GM21825 (cell line): ENCODE measurements around the gene KYNU.
A peak's percentile ranks its signal among the peaks of the same experiment; 100 is the strongest.
"Not testable (repeated sequence)": the region's sequence is repeated elsewhere in the genome, so short reads cannot be mapped to it uniquely, and the experiment has no call there.

Experiments used
- ATAC-seq: cut with Tn5 transposase; IDR thresholded peaks from one replicate; pipeline ENCODE4 v1.9.1; 2021; ENCODE audit warnings: mild to moderate bottlenecking, moderate library complexity; ENCODE audit not compliant: unreplicated experiment

The KYNU gene

GRCh38 chr2:142870526-142870925, 6.9 kb upstream of the KYNU start:
- ATAC-seq: no peak

GRCh38 chr2:142871396-142871795, 6.1 kb upstream of the KYNU start:
- ATAC-seq: no peak

- ATAC-seq: no peak
Measured at GRCh38 chr2:142872882-142873724, 4.4 kb upstream of the KYNU start.

- ATAC-seq: no peak
Measured at GRCh38 chr2:142873831-142874287, 3.6 kb upstream of the KYNU start.

- no peak for ATAC-seq
Measured at GRCh38 chr2:142874293-142874814, 3.1 kb upstream of the KYNU start.

- ATAC-seq: no peak
Measured at GRCh38 chr2:142875010-142875409, 2.5 kb upstream of the KYNU start.

GRCh38 chr2:142875652-142876051, 1.8 kb upstream of the KYNU start:
- ATAC-seq: no peak

- no peak for ATAC-seq
Measured at GRCh38 chr2:142876423-142876822, 1.0 kb upstream of the KYNU start.

GRCh38 chr2:142878031-142878678, 691 bp downstream of the KYNU start:
- no peak for ATAC-seq

GRCh38 chr2:142879151-142879550, 1.7 kb downstream of the KYNU start:
- no peak for ATAC-seq

GRCh38 chr2:142880279-142880678, 2.8 kb downstream of the KYNU start:
- ATAC-seq: no peak

GRCh38 chr2:142881619-142882018, 4.2 kb downstream of the KYNU start:
- ATAC-seq: no peak

GRCh38 chr2:142882500-142882899, 5.0 kb downstream of the KYNU start:
- not testable (repeated sequence) for ATAC-seq

- no peak for ATAC-seq
Measured at GRCh38 chr2:142883526-142883925, 6.1 kb downstream of the KYNU start.

GRCh38 chr2:142885543-142885942, 8.1 kb downstream of the KYNU start:
- ATAC-seq: no peak

- ATAC-seq: peak; percentile 99
Measured at GRCh38 chr2:142892715-142893114, 15.3 kb downstream of the KYNU start.

GRCh38 chr2:142893241-142893640, 15.8 kb downstream of the KYNU start:
- ATAC-seq: no peak

- ATAC-seq: peak; percentile 58
Measured at GRCh38 chr2:142897807-142898206, 20.3 kb downstream of the KYNU start.

- not testable (repeated sequence) for ATAC-seq
Measured at GRCh38 chr2:142900327-142900726, 22.9 kb downstream of the KYNU start.

GRCh38 chr2:142901780-142902179, 24.3 kb downstream of the KYNU start:
- ATAC-seq: no peak

GRCh38 chr2:142903726-142904125, 26.3 kb downstream of the KYNU start:
- not testable (repeated sequence) for ATAC-seq

- ATAC-seq: no peak
Measured at GRCh38 chr2:142907653-142908052, 30.2 kb downstream of the KYNU start.
